Measurements from ENCODE around the gene LMO2.
A peak's percentile ranks its signal among the peaks of the same experiment; 100 is the strongest.
"Not testable (repeated sequence)": the region's sequence is repeated elsewhere in the genome, so short reads cannot be mapped to it uniquely, and the experiment has no call there.

Gene LMO2

DNA sequence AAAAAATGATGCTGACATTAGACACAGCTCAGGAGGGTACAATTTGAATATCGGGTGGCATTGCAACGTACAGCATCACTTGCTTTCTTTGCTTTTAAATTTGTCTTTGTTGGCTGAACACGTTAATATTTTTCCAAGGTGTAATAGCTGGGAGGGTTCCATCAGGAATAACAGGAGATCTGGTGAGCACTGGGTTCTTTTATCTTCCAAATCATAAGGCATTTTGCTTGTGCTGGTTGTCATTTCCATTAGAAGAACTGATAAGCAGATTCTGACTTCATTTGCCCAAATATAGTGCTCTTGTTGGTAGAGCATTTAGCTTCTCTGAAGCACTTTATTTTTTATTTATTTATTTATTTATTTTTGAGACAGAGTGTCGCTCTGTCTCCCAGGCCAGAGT is 48.9 kb downstream of the LMO2 start:
- no peak for DNase-seq (ENCODE audit: low read depth)
- H3K4me3 ChIP-seq (ENCODE audit: low read depth, low read length) = no peak overlapping the region
- no peak for TF ChIP-seq CTCF (IDR thresholded peaks at IDR 0.05; ENCODE audit: low read depth, low read length, missing control alignments)
- in situ Hi-C loops (cut with HindIII; ENCODE audit: low sequenced_read_pairs) = no loop called here

DNA sequence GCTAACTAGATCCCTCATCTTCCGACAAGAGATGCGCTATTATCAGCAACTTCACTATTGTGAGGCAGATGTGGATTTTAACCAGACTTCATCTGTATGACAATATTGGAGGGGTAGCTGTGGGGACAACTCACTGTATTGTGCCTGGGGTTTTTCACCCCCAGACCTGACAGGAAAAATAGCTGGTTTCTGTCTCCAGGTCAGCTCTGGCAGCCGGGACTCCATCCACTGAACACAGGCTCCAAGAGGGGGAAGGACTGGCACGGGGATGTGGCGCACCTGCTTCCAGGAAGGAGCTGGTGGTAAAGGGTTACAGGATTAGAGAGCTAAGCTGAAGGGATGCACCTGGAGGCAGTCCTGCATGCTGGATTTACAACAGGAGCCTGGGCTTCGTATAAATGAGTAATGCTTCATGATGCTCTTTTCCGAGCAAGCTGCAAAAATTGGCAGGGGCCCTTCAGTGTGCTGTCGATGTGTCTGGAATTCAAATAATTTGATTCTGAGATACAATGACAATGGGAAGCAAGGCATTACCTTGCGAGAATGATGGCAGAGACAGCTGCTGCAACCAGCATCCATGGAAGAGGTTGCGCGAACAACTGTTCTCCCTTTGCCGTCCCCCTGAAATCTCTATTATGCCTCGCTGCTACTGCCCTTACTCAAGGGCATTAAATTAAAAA is 49.5 kb downstream of the LMO2 start:
- no peak for TF ChIP-seq CTCF (IDR thresholded peaks at IDR 0.05; ENCODE audit: low read depth, low read length, missing control alignments)
- in situ Hi-C loops (cut with HindIII; ENCODE audit: low sequenced_read_pairs) = no loop called here
- DNase-seq (ENCODE audit: low read depth) = no peak
- no peak overlapping the region for H3K4me3 ChIP-seq (ENCODE audit: low read depth, low read length)

- H3K4me3 ChIP-seq (ENCODE audit: low read depth, low read length); in situ Hi-C loops (cut with HindIII; ENCODE audit: low sequenced_read_pairs); DNase-seq (ENCODE audit: low read depth): not testable (repeated sequence)
Observed at GRCh38 chr11:33838234-33838633, 53.6 kb downstream of the LMO2 start.

- in situ Hi-C loops (cut with HindIII; ENCODE audit: low sequenced_read_pairs); H3K4me3 ChIP-seq (ENCODE audit: low read depth, low read length); DNase-seq (ENCODE audit: low read depth): not testable (repeated sequence)
Observed at GRCh38 chr11:33837334-33837733, 54.5 kb downstream of the LMO2 start.

GRCh38 chr11:33835143-33835878 is 56.6 kb downstream of the LMO2 start:
- no peak for TF ChIP-seq CTCF (IDR thresholded peaks at IDR 0.05; ENCODE audit: low read depth, low read length, missing control alignments)
- in situ Hi-C loops (cut with HindIII; ENCODE audit: low sequenced_read_pairs) = no loop called here
- DNase-seq (ENCODE audit: low read depth) = peak; percentile 15
- H3K4me3 ChIP-seq (ENCODE audit: low read depth, low read length) = no peak overlapping the region

GRCh38 chr11:33832676-33833075 is 59.2 kb downstream of the LMO2 start:
- in situ Hi-C loops (cut with HindIII; ENCODE audit: low sequenced_read_pairs) = no loop called here
- no peak overlapping the region for H3K4me3 ChIP-seq (ENCODE audit: low read depth, low read length)
- no peak for DNase-seq (ENCODE audit: low read depth)
- TF ChIP-seq CTCF (IDR thresholded peaks at IDR 0.05; ENCODE audit: low read depth, low read length, missing control alignments) = no peak

GRCh38 chr11:33830903-33831648 is 60.8 kb downstream of the LMO2 start:
- in situ Hi-C loops (cut with HindIII; ENCODE audit: low sequenced_read_pairs) = no loop called here
- no peak for DNase-seq (ENCODE audit: low read depth)
- TF ChIP-seq CTCF (IDR thresholded peaks at IDR 0.05; ENCODE audit: low read depth, low read length, missing control alignments) = no peak
- no peak overlapping the region for H3K4me3 ChIP-seq (ENCODE audit: low read depth, low read length)

All from astrocyte of the cerebellum (primary cell).